HCT116 (cell line): ENCODE data around the gene IRF2. TPM values are rescaled to one million over a fixed set of nuclear protein-coding genes. Genes with fewer than 3 reads are reported as not detected.

ENCODE experiments used
- ATAC-seq: fragments of 200-7000 bp; cut with Tn5 transposase; 2 replicates; pipeline ENCODE4 v1.9.1; 2020; ENCODE audit warnings: mild to moderate bottlenecking, moderate library complexity
- BruUV-seq: library from RNA; stranded (reverse); fragments of 400-500 nt; replicated peaks from 2 replicates; lab custom pipeline; 2021; lab: Mats Ljungman, UMichigan
- CTCF ChIA-PET: fragments of 300-600 bp; sonication (Branson Sonifier 250); formaldehyde crosslinking; loops from one replicate; lab custom pipeline; 2021; ENCODE audit warnings: antibody characterized with exemption; lab: Charles Lee
- POLR2A ChIA-PET: fragments of 300-600, 350-600 bp; sonication (Branson Sonifier 250); formaldehyde crosslinking; loops from one replicate; lab custom pipeline; 2021; ENCODE audit warnings: antibody characterized with exemption; lab: Charles Lee
- RAD21 ChIA-PET, 2 experiments: fragments of 300-600 bp; sonication (Branson Sonifier 250); formaldehyde crosslinking; loops; one replicate each; lab custom pipeline; 2023; ENCODE audit warnings: low total read pairs in 2 of 2; ENCODE audit not compliant: uncharacterized antibody in 2 of 2, unreplicated experiment in 2 of 2, low non-redundant PET in 1 of 2; lab: Charles Lee
- DNase-seq: peaks from one replicate; pipeline ENCODE4 v3.0.0-alpha.2; 2010; ENCODE audit warnings: low read depth, low spot score
- H2AFZ ChIP-seq: fragments of 200-600 bp; shearing (Covaris generic), sonication (generic); 2 replicates; pipeline ENCODE4 v1.6.1; 2017; ENCODE audit warnings: low read depth, mixed run types, mixed read lengths, antibody characterized with exemption, low read length; ENCODE audit not compliant: poor library complexity, severe bottlenecking
- H3K27ac ChIP-seq: 2 replicates; pipeline ENCODE4 v1.5.1; 2012; ENCODE audit warnings: low read depth, low read length
- H3K27me3 ChIP-seq: fragments of 200-600 bp; sonication (generic); 2 replicates; pipeline ENCODE4 v1.6.1; 2016; ENCODE audit warnings: mixed run types, low read length, mixed read lengths; ENCODE audit not compliant: insufficient read depth
- H3K36me3 ChIP-seq, 2 experiments: fragments of 200-500 bp in 1 of 2; fragments of 200-600 bp in 1 of 2; sonication (Bioruptor generic) in 1 of 2; sonication (generic) in 1 of 2; 2 replicates each; pipeline versions ENCODE4 v1.5.1 to v1.6.1; 2014 to 2016; ENCODE audit warnings: low read length in 2 of 2, inconsistent platforms in 1 of 2, mixed read lengths in 1 of 2, mixed run types in 1 of 2; ENCODE audit not compliant: insufficient read depth in 2 of 2, control insufficient read depth in 1 of 2
- H3K4me1 ChIP-seq, 2 experiments: fragments of 200-600 bp in 1 of 2; sonication (generic) in 1 of 2; 2 replicates each; pipeline versions ENCODE4 v1.5.1 to v1.6.1; 2012 to 2017; ENCODE audit warnings: low read length in 2 of 2, inconsistent platforms in 1 of 2, mild to moderate bottlenecking in 1 of 2, mixed read lengths in 1 of 2, mixed run types in 1 of 2, moderate library complexity in 1 of 2; ENCODE audit not compliant: insufficient read depth in 2 of 2, control insufficient read depth in 1 of 2
- H3K4me2 ChIP-seq: fragments of 200-600 bp; sonication (generic); 2 replicates; pipeline ENCODE4 v1.6.1; 2017; ENCODE audit warnings: mixed run types, low read length, mixed read lengths
- H3K4me3 ChIP-seq, 2 experiments: fragments of 200-600 bp in 1 of 2; sonication (generic) in 1 of 2; replicated peaks in 1 of 2; 2 replicates each; pipeline ENCODE4 v1.5.1; 2011 to 2016; ENCODE audit warnings: low read length in 2 of 2, control low read depth in 1 of 2, low read depth in 1 of 2, mild to moderate bottlenecking in 1 of 2, mixed read lengths in 1 of 2, mixed run types in 1 of 2
- H3K79me2 ChIP-seq: fragments of 200-600 bp; sonication (generic); 2 replicates; pipeline ENCODE4 v1.6.1; 2017; ENCODE audit warnings: mild to moderate bottlenecking, mixed run types, low read length, moderate library complexity, mixed read lengths; ENCODE audit not compliant: insufficient read depth
- H3K9ac ChIP-seq: fragments of 200-600 bp; sonication (generic); 2 replicates; pipeline ENCODE4 v1.6.1; 2016; ENCODE audit warnings: low read length, mixed read lengths
- H3K9me2 ChIP-seq: fragments of 200-600 bp; sonication (generic), shearing (Covaris generic); 2 replicates; pipeline ENCODE4 v1.6.1; 2017; ENCODE audit warnings: mixed run types, mild to moderate bottlenecking, moderate library complexity; ENCODE audit not compliant: insufficient read depth
- H3K9me3 ChIP-seq, 2 experiments: fragments of 200-500 bp in 1 of 2; fragments of 200-600 bp in 1 of 2; sonication (Bioruptor generic) in 1 of 2; sonication (generic) in 1 of 2; 2 replicates each; pipeline ENCODE4 v1.6.1; 2014 to 2017; ENCODE audit warnings: low read length in 2 of 2, mixed read lengths in 2 of 2, inconsistent platforms in 1 of 2, low read depth in 1 of 2, mild to moderate bottlenecking in 1 of 2, mixed run types in 1 of 2, moderate library complexity in 1 of 2; ENCODE audit not compliant: control insufficient read depth in 1 of 2, insufficient read depth in 1 of 2
- H4K20me1 ChIP-seq: fragments of 200-600 bp; sonication (generic), shearing (Covaris generic); 2 replicates; pipeline ENCODE4 v1.6.1; 2017; ENCODE audit warnings: mixed run types, mild to moderate bottlenecking, moderate library complexity; ENCODE audit not compliant: insufficient read depth
- CEBPB ChIP-seq: IDR thresholded peaks from 2 replicates; pipeline ENCODE4 v1.6.1; 2012; ENCODE audit warnings: low read depth
- EGR1 ChIP-seq: IDR thresholded peaks from 2 replicates; pipeline ENCODE4 v1.6.1; 2012; ENCODE audit warnings: low read depth
- ELF1 ChIP-seq: IDR thresholded peaks from 2 replicates; pipeline ENCODE4 v1.6.1; 2012; ENCODE audit warnings: low read depth, borderline replicate concordance
- EZH2phosphoT487 ChIP-seq: fragments of 200-600 bp; IDR thresholded peaks from 2 replicates; pipeline ENCODE4 v1.6.1; 2018; ENCODE audit warnings: antibody characterized with exemption, borderline replicate concordance
- FOSL1 ChIP-seq: IDR thresholded peaks from 2 replicates; pipeline ENCODE4 v1.6.1; 2012; ENCODE audit warnings: low read depth
- JUND ChIP-seq: IDR thresholded peaks from 2 replicates; pipeline ENCODE4 v1.6.1; 2012
- POLR2A ChIP-seq: IDR thresholded peaks from 2 replicates; pipeline ENCODE4 v1.7.0; 2011; ENCODE audit warnings: borderline replicate concordance; ENCODE audit not compliant: insufficient read depth, insufficient read length; ENCODE audit errors: extremely low read depth
- RAD21 ChIP-seq: IDR thresholded peaks from 2 replicates; pipeline ENCODE4 v1.6.1; 2012; ENCODE audit warnings: low read depth, mild to moderate bottlenecking
- SP1 ChIP-seq: IDR thresholded peaks from 2 replicates; pipeline ENCODE4 v1.6.1; 2012; ENCODE audit warnings: low read depth
- SRF ChIP-seq: IDR thresholded peaks from 2 replicates; pipeline ENCODE4 v1.6.1; 2012; ENCODE audit warnings: low read depth
- TCF7L2 ChIP-seq: IDR thresholded peaks from 2 replicates; pipeline ENCODE4 v1.7.0; 2011; ENCODE audit warnings: borderline replicate concordance, inconsistent platforms; ENCODE audit not compliant: insufficient read depth, insufficient read length; ENCODE audit errors: extremely low read depth
- YY1 ChIP-seq: IDR thresholded peaks from 2 replicates; pipeline ENCODE4 v1.6.1; 2011; ENCODE audit warnings: low read length, low read depth, moderate library complexity, mild to moderate bottlenecking; ENCODE audit not compliant: insufficient replicate concordance; ENCODE audit errors: extremely low read depth
- ZFX ChIP-seq: fragments of 450-650 bp; IDR thresholded peaks from 2 replicates; pipeline ENCODE4 v1.6.1; 2017
- ZNF274 ChIP-seq: fragments of 200-500 bp; sonication (Bioruptor generic); IDR thresholded peaks from 2 replicates; pipeline ENCODE4 v1.6.1; 2014; ENCODE audit warnings: mild to moderate bottlenecking, low read depth, low read length, inconsistent platforms
- intact Hi-C: fragments of 100-400 bp; cut with micrococcal nuclease; formaldehyde crosslinking; loops from 2 replicates; pipeline ENCODE4 v1.10.0; 2022
- total RNA-seq: library from RNA; stranded (reverse); gene quantifications from one replicate; pipeline ENCODE4 v1.2.1, GENCODE V29; 2021; ENCODE audit not compliant: unreplicated experiment
- TF ChIP-seq, protein P1 (sequence below), 3 experiments: fragments of 200-600 bp in 1 of 3; sonication (generic) in 1 of 3; IDR thresholded peaks in 2 of 3; conservative IDR thresholded peaks in 1 of 3; 2 replicates each; pipeline ENCODE4 v1.5.1; 2012 to 2017; ENCODE audit warnings: low read depth in 2 of 3, low read length in 2 of 3, antibody characterized with exemption in 1 of 3, borderline replicate concordance in 1 of 3, control low read depth in 1 of 3, mild to moderate bottlenecking in 1 of 3, mixed read lengths in 1 of 3, mixed run types in 1 of 3, moderate library complexity in 1 of 3; ENCODE audit not compliant: insufficient read depth in 1 of 3
- TF ChIP-seq, protein P2 (sequence below): IDR thresholded peaks from 2 replicates; pipeline ENCODE4 v1.6.1; 2012
- TF ChIP-seq, protein P3 (sequence below): IDR thresholded peaks from 2 replicates; pipeline ENCODE4 v1.6.1; 2012

Gene IRF2
- total RNA-seq, 1 experiment from 2014 or later, result 10.6 TPM

DNA sequence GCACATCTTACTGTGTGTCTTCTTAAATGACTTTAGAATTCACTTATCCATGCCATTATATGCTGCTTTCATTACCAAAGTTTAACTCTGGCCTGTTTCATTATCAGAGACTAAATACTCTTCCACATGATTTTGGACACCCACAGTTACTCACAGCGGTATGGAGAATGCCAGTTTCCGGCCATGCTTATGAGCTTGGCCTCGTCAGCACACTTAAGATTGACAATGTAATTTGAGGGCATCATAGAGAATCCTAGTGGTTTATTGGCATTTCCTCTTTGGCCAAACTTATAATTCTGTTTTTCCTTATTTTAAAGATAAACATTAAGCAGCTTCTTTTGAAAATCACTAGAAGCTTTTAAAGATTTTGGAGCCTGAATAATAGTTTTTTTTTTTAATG lies 104.5 kb downstream of the IRF2 start:
- ATAC-seq, result no peak
- CTCF ChIA-PET, result no interaction called here
- Histone ChIP-seq H3K4me1 (no peaks in the 10 kb centered on the region), H3K9me2 (no peaks in the 10 kb centered on the region), H3K9ac (no peak overlapping the region), H3K27me3 (no peaks in the 10 kb centered on the region), H4K20me1 (no peaks in the 10 kb centered on the region), H3K4me3 (no peak overlapping the region), H3K4me2 (no peak overlapping the region), H3K79me2 (no peaks in the 10 kb centered on the region), H3K9me3 (no peaks in the 10 kb centered on the region), H3K36me3 (no peaks in the 10 kb centered on the region), H2AFZ (no peak overlapping the region), H3K27ac (no peak overlapping the region)
- no TSS peak for BruUV-seq
- TF ChIP-seq ZNF274 (no peak), SRF (no peak), ELF1 (no peak), ZFX (no peak), JUND (no peak)
- TF ChIP-seq, protein P1, sequence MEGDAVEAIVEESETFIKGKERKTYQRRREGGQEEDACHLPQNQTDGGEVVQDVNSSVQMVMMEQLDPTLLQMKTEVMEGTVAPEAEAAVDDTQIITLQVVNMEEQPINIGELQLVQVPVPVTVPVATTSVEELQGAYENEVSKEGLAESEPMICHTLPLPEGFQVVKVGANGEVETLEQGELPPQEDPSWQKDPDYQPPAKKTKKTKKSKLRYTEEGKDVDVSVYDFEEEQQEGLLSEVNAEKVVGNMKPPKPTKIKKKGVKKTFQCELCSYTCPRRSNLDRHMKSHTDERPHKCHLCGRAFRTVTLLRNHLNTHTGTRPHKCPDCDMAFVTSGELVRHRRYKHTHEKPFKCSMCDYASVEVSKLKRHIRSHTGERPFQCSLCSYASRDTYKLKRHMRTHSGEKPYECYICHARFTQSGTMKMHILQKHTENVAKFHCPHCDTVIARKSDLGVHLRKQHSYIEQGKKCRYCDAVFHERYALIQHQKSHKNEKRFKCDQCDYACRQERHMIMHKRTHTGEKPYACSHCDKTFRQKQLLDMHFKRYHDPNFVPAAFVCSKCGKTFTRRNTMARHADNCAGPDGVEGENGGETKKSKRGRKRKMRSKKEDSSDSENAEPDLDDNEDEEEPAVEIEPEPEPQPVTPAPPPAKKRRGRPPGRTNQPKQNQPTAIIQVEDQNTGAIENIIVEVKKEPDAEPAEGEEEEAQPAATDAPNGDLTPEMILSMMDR (IDR thresholded peaks at IDR 0.05 in 2 of 3, conservative IDR thresholded peaks at IDR 0.05 in 1 of 3; ENCODE audit: borderline replicate concordance in 1 of 3, insufficient read depth in 1 of 3, low read depth in 2 of 3, low read length in 2 of 3), result no peak
- POLR2A ChIA-PET, result no interaction called here
- no peak for DNase-seq
- intact Hi-C loops, result no loop called here
- RAD21 ChIA-PET, result no interaction called here

DNA sequence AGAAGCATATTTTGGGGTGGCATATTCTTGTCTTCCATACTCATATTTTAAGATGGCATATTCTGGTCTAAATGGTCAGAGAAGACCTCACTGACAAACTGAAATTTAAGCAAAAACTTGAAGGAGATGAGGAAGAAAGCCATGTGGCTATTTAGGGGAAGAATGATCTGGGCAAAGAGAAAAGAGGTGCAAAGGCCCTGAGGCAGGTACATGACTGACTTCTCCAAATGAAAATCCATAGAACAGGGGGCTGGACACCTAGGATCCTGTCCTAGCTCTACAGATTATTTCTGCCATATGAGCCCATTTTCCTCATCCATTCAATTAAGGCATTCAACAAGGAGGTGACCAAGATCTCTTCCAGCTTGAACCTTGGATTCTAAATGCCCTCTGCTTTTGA lies 105.6 kb downstream of the IRF2 start:
- Histone ChIP-seq H3K9ac (no peak overlapping the region), H3K79me2 (no peaks in the 10 kb centered on the region), H3K27ac (no peak overlapping the region), H3K9me3 (no peaks in the 10 kb centered on the region), H4K20me1 (no peaks in the 10 kb centered on the region), H3K36me3 (no peaks in the 10 kb centered on the region), H2AFZ (no peak overlapping the region), H3K4me1 (no peaks in the 10 kb centered on the region), H3K9me2 (no peaks in the 10 kb centered on the region), H3K4me3 (no peak overlapping the region), H3K4me2 (no peak overlapping the region), H3K27me3 (no peaks in the 10 kb centered on the region)
- DNase-seq, result no peak
- no TSS peak for BruUV-seq
- POLR2A ChIA-PET, result no interaction called here
- ATAC-seq, result no peak
- CTCF ChIA-PET, result no interaction called here
- RAD21 ChIA-PET, result no interaction called here
- intact Hi-C loops, result no loop called here
- TF ChIP-seq EGR1 (no peak), JUND (no peak), SP1 (no peak), RAD21 (no peak), ZNF274 (no peak), EZH2phosphoT487 (no peak), SRF (no peak), POLR2A (no peak), TCF7L2 (no peak), ELF1 (no peak), CEBPB (no peak), FOSL1 (no peak), YY1 (no peak)
- TF ChIP-seq, protein P2, sequence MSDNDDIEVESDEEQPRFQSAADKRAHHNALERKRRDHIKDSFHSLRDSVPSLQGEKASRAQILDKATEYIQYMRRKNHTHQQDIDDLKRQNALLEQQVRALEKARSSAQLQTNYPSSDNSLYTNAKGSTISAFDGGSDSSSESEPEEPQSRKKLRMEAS, result no peak
- TF ChIP-seq, protein P1 (IDR thresholded peaks at IDR 0.05 in 2 of 3, conservative IDR thresholded peaks at IDR 0.05 in 1 of 3; ENCODE audit: borderline replicate concordance in 1 of 3, insufficient read depth in 1 of 3, low read depth in 2 of 3, low read length in 2 of 3), result no peak
- TF ChIP-seq, protein P3, sequence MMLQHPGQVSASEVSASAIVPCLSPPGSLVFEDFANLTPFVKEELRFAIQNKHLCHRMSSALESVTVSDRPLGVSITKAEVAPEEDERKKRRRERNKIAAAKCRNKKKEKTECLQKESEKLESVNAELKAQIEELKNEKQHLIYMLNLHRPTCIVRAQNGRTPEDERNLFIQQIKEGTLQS, result no peak
